ENCODE data around the gene CPM.
A peak's percentile ranks its signal among the peaks of the same experiment; 100 is the strongest.
"Not testable (repeated sequence)": the region's sequence is repeated elsewhere in the genome, so short reads cannot be mapped to it uniquely, and the experiment has no call there.

Gene CPM

GRCh38 chr12:68824131-68824530 is 108.8 kb downstream of the CPM start:
- no peaks in the 10 kb centered on the region for H3K9me2 ChIP-seq (replicated peaks; ENCODE audit: insufficient read depth, low read length)
- H4K20me1 ChIP-seq (ENCODE audit: insufficient read depth, low read length), result peaks cover 49% of the 10 kb centered on the region
- no peak overlapping the region for H2AFZ ChIP-seq (ENCODE audit: low read length)
- H3K36me3 ChIP-seq (replicated peaks; ENCODE audit: insufficient read depth, low read length), result peaks cover 50% of the 10 kb centered on the region
- H3K9me3 ChIP-seq (replicated peaks; ENCODE audit: insufficient read depth, low read length), result no peaks in the 10 kb centered on the region
- no peak overlapping the region for H3K9ac ChIP-seq (ENCODE audit: low read length)
- H3K4me1 ChIP-seq (ENCODE audit: low read length), result 0 out of 2 replicates have a peak, but pooled peaks cover 3% of the 10 kb centered on the region
- H3K27me3 ChIP-seq (replicated peaks; ENCODE audit: insufficient read depth, low read length), result no peaks in the 10 kb centered on the region
- no peak overlapping the region for H3K27ac ChIP-seq (ENCODE audit: low read length)
- peaks cover 98% of the 10 kb centered on the region for H3K79me2 ChIP-seq (ENCODE audit: low read length)
- no peak for DNase-seq
- peaks cover 88% of the 10 kb centered on the region for H3F3A ChIP-seq (ENCODE audit: insufficient read depth, low read length)
- TF ChIP-seq EZH2 (optimal IDR thresholded peaks at IDR 0.05; ENCODE audit: low read depth, low read length), result no peak
- TF ChIP-seq, protein P1, sequence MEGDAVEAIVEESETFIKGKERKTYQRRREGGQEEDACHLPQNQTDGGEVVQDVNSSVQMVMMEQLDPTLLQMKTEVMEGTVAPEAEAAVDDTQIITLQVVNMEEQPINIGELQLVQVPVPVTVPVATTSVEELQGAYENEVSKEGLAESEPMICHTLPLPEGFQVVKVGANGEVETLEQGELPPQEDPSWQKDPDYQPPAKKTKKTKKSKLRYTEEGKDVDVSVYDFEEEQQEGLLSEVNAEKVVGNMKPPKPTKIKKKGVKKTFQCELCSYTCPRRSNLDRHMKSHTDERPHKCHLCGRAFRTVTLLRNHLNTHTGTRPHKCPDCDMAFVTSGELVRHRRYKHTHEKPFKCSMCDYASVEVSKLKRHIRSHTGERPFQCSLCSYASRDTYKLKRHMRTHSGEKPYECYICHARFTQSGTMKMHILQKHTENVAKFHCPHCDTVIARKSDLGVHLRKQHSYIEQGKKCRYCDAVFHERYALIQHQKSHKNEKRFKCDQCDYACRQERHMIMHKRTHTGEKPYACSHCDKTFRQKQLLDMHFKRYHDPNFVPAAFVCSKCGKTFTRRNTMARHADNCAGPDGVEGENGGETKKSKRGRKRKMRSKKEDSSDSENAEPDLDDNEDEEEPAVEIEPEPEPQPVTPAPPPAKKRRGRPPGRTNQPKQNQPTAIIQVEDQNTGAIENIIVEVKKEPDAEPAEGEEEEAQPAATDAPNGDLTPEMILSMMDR (IDR thresholded peaks at IDR 0.05; ENCODE audit: low read length), result no peak
- TF ChIP-seq EZH2phosphoT487 (IDR thresholded peaks at IDR 0.05; ENCODE audit: low read length), result no peak
- H3K4me2 ChIP-seq (ENCODE audit: low read depth, low read length), result no peak overlapping the region
- H3K4me3 ChIP-seq (ENCODE audit: low read length), result no peak overlapping the region

GRCh38 chr12:68823696-68824095 is 109.3 kb downstream of the CPM start:
- Histone ChIP-seq H3K9me2 (replicated peaks; ENCODE audit: insufficient read depth, low read length) (no peaks in the 10 kb centered on the region), H2AFZ (ENCODE audit: low read length) (no peak overlapping the region), H3K27ac (ENCODE audit: low read length) (no peak overlapping the region), H3K4me2 (ENCODE audit: low read depth, low read length) (no peak overlapping the region), H3F3A (ENCODE audit: insufficient read depth, low read length) (peaks cover 87% of the 10 kb centered on the region), H3K4me1 (ENCODE audit: low read length) (0 out of 2 replicates have a peak, but pooled peaks cover 3% of the 10 kb centered on the region), H3K79me2 (ENCODE audit: low read length) (peaks cover 98% of the 10 kb centered on the region), H3K36me3 (replicated peaks; ENCODE audit: insufficient read depth, low read length) (peaks cover 46% of the 10 kb centered on the region), H3K27me3 (replicated peaks; ENCODE audit: insufficient read depth, low read length) (no peaks in the 10 kb centered on the region), H4K20me1 (ENCODE audit: insufficient read depth, low read length) (peaks cover 46% of the 10 kb centered on the region), H3K9ac (ENCODE audit: low read length) (no peak overlapping the region), H3K4me3 (ENCODE audit: low read length) (no peak overlapping the region), H3K9me3 (replicated peaks; ENCODE audit: insufficient read depth, low read length) (no peaks in the 10 kb centered on the region)
- TF ChIP-seq, protein P1 (IDR thresholded peaks at IDR 0.05; ENCODE audit: low read length), result no peak
- no peak for TF ChIP-seq EZH2 (optimal IDR thresholded peaks at IDR 0.05; ENCODE audit: low read depth, low read length)
- TF ChIP-seq EZH2phosphoT487 (IDR thresholded peaks at IDR 0.05; ENCODE audit: low read length), result no peak
- no peak for DNase-seq

DNA sequence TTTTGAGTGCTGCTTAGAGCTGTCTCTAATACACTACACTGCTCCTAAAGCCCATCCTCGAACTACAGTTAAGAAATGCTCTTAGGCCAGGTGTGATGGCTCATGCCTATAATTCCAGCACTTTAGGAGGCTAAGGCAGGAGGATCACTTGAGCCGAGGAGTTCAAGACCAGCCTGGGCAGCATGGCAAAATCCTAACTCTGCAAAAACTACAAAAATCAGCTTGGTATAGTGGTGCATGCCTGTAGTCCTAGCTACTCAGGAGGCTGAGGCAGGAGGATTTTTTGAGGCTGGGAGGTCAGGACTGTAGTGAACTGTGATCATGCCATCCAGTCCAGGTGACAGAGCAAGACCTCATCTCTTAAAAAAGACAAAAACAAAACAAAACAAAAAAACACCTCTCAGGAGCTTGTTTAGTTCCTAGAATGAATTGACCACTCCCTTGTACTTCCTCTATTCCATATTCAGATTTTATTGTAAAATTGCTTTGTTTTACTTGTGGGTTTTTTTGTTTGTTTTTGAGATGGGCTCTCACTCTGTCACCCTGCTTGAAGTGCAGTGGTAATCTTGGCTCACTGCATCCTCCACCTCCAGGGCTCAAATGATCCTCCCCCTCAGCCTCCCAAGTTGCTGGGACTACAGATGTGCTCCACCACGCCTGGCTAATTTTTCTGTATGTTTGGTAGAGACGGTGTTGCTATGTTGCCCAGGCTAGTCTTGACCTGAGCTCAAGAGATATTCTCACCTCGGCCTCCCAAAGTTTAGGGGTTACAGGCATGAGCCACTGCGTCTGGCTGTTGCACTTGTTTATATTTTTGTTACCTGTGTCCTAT is 111.4 kb downstream of the CPM start:
- no peak for DNase-seq
- no peaks in the 10 kb centered on the region for H3K27me3 ChIP-seq (replicated peaks; ENCODE audit: insufficient read depth, low read length)
- no peak overlapping the region for H3K4me2 ChIP-seq (ENCODE audit: low read depth, low read length)
- H3K79me2 ChIP-seq (ENCODE audit: low read length), result peaks cover 96% of the 10 kb centered on the region
- H3K4me1 ChIP-seq (ENCODE audit: low read length), result 0 out of 2 replicates have a peak, but pooled peaks cover 8% of the 10 kb centered on the region
- H3K4me3 ChIP-seq (ENCODE audit: low read length), result no peak overlapping the region
- H3F3A ChIP-seq (ENCODE audit: insufficient read depth, low read length), result peaks cover 80% of the 10 kb centered on the region
- H2AFZ ChIP-seq (ENCODE audit: low read length), result no peak overlapping the region
- H4K20me1 ChIP-seq (ENCODE audit: insufficient read depth, low read length), result peaks cover 51% of the 10 kb centered on the region
- no peaks in the 10 kb centered on the region for H3K9me2 ChIP-seq (replicated peaks; ENCODE audit: insufficient read depth, low read length)
- H3K36me3 ChIP-seq (replicated peaks; ENCODE audit: insufficient read depth, low read length), result peaks cover 35% of the 10 kb centered on the region
- no peaks in the 10 kb centered on the region for H3K9me3 ChIP-seq (replicated peaks; ENCODE audit: insufficient read depth, low read length)
- no peak for TF ChIP-seq EZH2 (optimal IDR thresholded peaks at IDR 0.05; ENCODE audit: low read depth, low read length)
- TF ChIP-seq, protein P1 (IDR thresholded peaks at IDR 0.05; ENCODE audit: low read length), result no peak
- TF ChIP-seq EZH2phosphoT487 (IDR thresholded peaks at IDR 0.05; ENCODE audit: low read length), result no peak
- H3K9ac ChIP-seq (ENCODE audit: low read length), result no peak overlapping the region
- peak overlapping the region; percentile 26; the same call in 1 of the 2 replicates for H3K27ac ChIP-seq (ENCODE audit: low read length)

DNA sequence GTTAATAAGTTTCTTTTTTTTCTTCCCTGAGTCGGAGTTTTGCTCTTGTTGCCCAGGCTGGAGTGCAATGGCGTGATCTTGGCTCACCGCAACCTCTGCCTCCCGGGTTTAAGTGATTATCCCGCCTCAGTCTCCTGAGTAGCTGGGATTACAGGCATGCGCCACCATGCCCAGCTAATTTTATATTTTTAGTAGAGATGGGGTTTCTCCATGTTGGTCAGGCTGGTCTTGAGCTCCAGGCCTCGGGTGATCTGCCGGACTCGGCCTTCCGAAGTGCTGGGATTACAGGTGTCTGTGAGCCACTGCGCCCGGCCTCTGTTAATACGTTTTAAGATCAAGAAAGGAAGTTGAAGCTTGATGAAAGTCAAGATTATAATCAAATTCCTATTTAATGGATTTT is 113.5 kb downstream of the CPM start:
- peaks cover 15% of the 10 kb centered on the region; the same call in 1 of the 2 replicates for H3K4me1 ChIP-seq (ENCODE audit: low read length)
- H4K20me1 ChIP-seq (ENCODE audit: insufficient read depth, low read length), result peaks cover 64% of the 10 kb centered on the region
- not testable (repeated sequence) for H3K27ac ChIP-seq (ENCODE audit: low read length); H3K27me3 ChIP-seq (replicated peaks; ENCODE audit: insufficient read depth, low read length); H3K9me2 ChIP-seq (replicated peaks; ENCODE audit: insufficient read depth, low read length); H3K4me3 ChIP-seq (ENCODE audit: low read length); H3K4me2 ChIP-seq (ENCODE audit: low read depth, low read length); H3K9me3 ChIP-seq (replicated peaks; ENCODE audit: insufficient read depth, low read length); H3K9ac ChIP-seq (ENCODE audit: low read length); H2AFZ ChIP-seq (ENCODE audit: low read length); DNase-seq
- H3K36me3 ChIP-seq (replicated peaks; ENCODE audit: insufficient read depth, low read length), result peaks cover 36% of the 10 kb centered on the region
- peaks cover 80% of the 10 kb centered on the region for H3F3A ChIP-seq (ENCODE audit: insufficient read depth, low read length)
- H3K79me2 ChIP-seq (ENCODE audit: low read length), result peaks cover 97% of the 10 kb centered on the region

Measured in MM.1S (cell line).